Panc1 (cell line): ENCODE data around the gene PTPRK. TPM values are rescaled to one million over a fixed set of nuclear protein-coding genes. Genes with fewer than 3 reads are reported as not detected.

Source experiments
- ATAC-seq: fragments of 200-7000 bp; cut with Tn5 transposase; 2 replicates; pipeline ENCODE4 v1.9.1; 2020; ENCODE audit warnings: mild to moderate bottlenecking, moderate library complexity
- BruUV-seq: library from RNA; stranded (reverse); fragments of 400-500 nt; replicated peaks from 2 replicates; lab custom pipeline; 2021; lab: Mats Ljungman, UMichigan
- CTCF ChIA-PET: fragments of 300-600 bp; sonication (Branson Sonifier 250); formaldehyde crosslinking; loops from one replicate; lab custom pipeline; 2022; ENCODE audit warnings: antibody characterized with exemption; lab: Charles Lee
- POLR2A ChIA-PET: fragments of 300-600 bp; sonication (Branson Sonifier 250); formaldehyde crosslinking; loops from one replicate; lab custom pipeline; 2022; ENCODE audit warnings: antibody characterized with exemption; lab: Charles Lee
- DNase-seq: peaks from one replicate; pipeline ENCODE4 v3.0.0-alpha.2; 2010; ENCODE audit warnings: low read depth, low spot score
- H3K27ac ChIP-seq: 2 replicates; pipeline ENCODE4 v1.5.1; 2011; ENCODE audit warnings: mild to moderate bottlenecking, low read length, inconsistent platforms
- H3K27me3 ChIP-seq: fragments of 200-500 bp; sonication (Bioruptor generic); 2 replicates; pipeline ENCODE4 v1.6.0; 2014; ENCODE audit warnings: low read length, inconsistent platforms; ENCODE audit not compliant: control insufficient read depth, insufficient read depth
- H3K36me3 ChIP-seq: fragments of 200-500 bp; sonication (Bioruptor generic); 2 replicates; pipeline ENCODE4 v1.5.1; 2014; ENCODE audit warnings: inconsistent platforms, mild to moderate bottlenecking, low read length, moderate library complexity; ENCODE audit not compliant: control insufficient read depth, insufficient read depth
- H3K4me1 ChIP-seq: 2 replicates; pipeline ENCODE4 v1.5.1; 2011; ENCODE audit warnings: inconsistent platforms, mild to moderate bottlenecking, low read length, moderate library complexity; ENCODE audit not compliant: control insufficient read depth, insufficient read depth
- H3K4me3 ChIP-seq, 2 experiments: 2 replicates each; pipeline ENCODE4 v1.5.1; 2011 to 2012; ENCODE audit warnings: low read depth in 2 of 2, low read length in 2 of 2, mild to moderate bottlenecking in 2 of 2, inconsistent platforms in 1 of 2, moderate library complexity in 1 of 2
- H3K9me3 ChIP-seq: fragments of 200-500 bp; sonication (Bioruptor generic); 2 replicates; pipeline ENCODE4 v1.5.1; 2014; ENCODE audit warnings: low read depth, mild to moderate bottlenecking, inconsistent platforms, low read length, moderate library complexity; ENCODE audit not compliant: control insufficient read depth, insufficient read depth
- POLR2AphosphoS5 ChIP-seq: IDR thresholded peaks from 2 replicates; pipeline ENCODE4 v1.6.1; 2012; ENCODE audit warnings: mild to moderate bottlenecking, low read depth, low read length, moderate library complexity
- SIN3A ChIP-seq: IDR thresholded peaks from 2 replicates; pipeline ENCODE4 v1.6.1; 2012; ENCODE audit warnings: low read depth, mild to moderate bottlenecking, low read length, moderate library complexity, borderline replicate concordance; ENCODE audit not compliant: insufficient read depth
- TCF7L2 ChIP-seq: IDR thresholded peaks from 2 replicates; pipeline ENCODE4 v1.6.1; 2011; ENCODE audit warnings: mild to moderate bottlenecking, low read depth, low read length, inconsistent platforms
- in situ Hi-C: cut with HindIII; loops from 2 replicates; pipeline ENCODE4 v1.10.0; 2016; ENCODE audit warnings: low sequenced_read_pairs, low pct_unique_long_range_greater_than_20kb
- intact Hi-C: fragments of 100-400 bp; cut with micrococcal nuclease; formaldehyde crosslinking; loops from one replicate; pipeline ENCODE4 v1.10.0; 2022; ENCODE audit not compliant: unreplicated experiment
- total RNA-seq: library from RNA; stranded (reverse); gene quantifications from one replicate; pipeline ENCODE4 v1.2.1, GENCODE V29; 2021; ENCODE audit not compliant: unreplicated experiment
- TF ChIP-seq, protein P1 (sequence below), 2 experiments: IDR thresholded peaks; 2 replicates each; pipeline ENCODE4 v1.6.1; 2011 to 2012; ENCODE audit warnings: low read depth in 2 of 2, control low read depth in 1 of 2, low read length in 1 of 2, mild to moderate bottlenecking in 1 of 2, moderate library complexity in 1 of 2; ENCODE audit not compliant: insufficient read depth in 1 of 2
- TF ChIP-seq, protein P2 (sequence below): fragments of 450-650 bp; IDR thresholded peaks from 2 replicates; pipeline ENCODE4 v1.5.1; 2017; ENCODE audit warnings: mild to moderate bottlenecking

PTPRK gene
- total RNA-seq, 1 experiment from 2014 or later, result 61.8 TPM

DNA sequence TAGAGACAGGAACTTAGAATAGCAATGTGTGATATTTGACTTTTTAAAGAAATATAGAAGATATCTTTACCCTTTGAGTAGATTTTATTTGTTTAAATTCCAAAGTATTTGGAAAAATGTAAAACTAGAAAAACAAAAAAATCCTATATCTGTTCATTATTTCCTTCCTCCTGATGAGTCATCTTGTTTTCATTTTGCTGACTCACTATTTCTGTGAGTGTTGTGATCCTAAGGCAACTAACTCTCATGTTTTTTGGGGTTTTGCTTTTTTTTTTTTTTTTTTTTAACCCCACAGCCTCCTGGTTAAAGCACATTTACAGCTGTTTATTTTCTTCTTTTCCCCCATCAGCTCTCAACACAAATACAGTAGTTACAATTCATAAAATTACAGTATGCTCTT lies 581.7 kb downstream of the PTPRK start:
- H3K9me3 ChIP-seq, result no peaks in the 10 kb centered on the region
- H3K4me1 ChIP-seq, result no peaks in the 10 kb centered on the region
- DNase-seq, result no peak
- H3K27me3 ChIP-seq, result no peaks in the 10 kb centered on the region
- H3K36me3 ChIP-seq, result no peaks in the 10 kb centered on the region
- ChIA-PET POLR2A (no interaction called here), CTCF (no interaction called here)
- H3K4me3 ChIP-seq, result no peak overlapping the region
- TF ChIP-seq, protein P1, sequence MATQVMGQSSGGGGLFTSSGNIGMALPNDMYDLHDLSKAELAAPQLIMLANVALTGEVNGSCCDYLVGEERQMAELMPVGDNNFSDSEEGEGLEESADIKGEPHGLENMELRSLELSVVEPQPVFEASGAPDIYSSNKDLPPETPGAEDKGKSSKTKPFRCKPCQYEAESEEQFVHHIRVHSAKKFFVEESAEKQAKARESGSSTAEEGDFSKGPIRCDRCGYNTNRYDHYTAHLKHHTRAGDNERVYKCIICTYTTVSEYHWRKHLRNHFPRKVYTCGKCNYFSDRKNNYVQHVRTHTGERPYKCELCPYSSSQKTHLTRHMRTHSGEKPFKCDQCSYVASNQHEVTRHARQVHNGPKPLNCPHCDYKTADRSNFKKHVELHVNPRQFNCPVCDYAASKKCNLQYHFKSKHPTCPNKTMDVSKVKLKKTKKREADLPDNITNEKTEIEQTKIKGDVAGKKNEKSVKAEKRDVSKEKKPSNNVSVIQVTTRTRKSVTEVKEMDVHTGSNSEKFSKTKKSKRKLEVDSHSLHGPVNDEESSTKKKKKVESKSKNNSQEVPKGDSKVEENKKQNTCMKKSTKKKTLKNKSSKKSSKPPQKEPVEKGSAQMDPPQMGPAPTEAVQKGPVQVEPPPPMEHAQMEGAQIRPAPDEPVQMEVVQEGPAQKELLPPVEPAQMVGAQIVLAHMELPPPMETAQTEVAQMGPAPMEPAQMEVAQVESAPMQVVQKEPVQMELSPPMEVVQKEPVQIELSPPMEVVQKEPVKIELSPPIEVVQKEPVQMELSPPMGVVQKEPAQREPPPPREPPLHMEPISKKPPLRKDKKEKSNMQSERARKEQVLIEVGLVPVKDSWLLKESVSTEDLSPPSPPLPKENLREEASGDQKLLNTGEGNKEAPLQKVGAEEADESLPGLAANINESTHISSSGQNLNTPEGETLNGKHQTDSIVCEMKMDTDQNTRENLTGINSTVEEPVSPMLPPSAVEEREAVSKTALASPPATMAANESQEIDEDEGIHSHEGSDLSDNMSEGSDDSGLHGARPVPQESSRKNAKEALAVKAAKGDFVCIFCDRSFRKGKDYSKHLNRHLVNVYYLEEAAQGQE (IDR thresholded peaks at IDR 0.05; ENCODE audit: insufficient read depth in 1 of 2, low read depth in 2 of 2, low read length in 1 of 2), result no peak
- TF ChIP-seq SIN3A (no peak), POLR2AphosphoS5 (no peak), TCF7L2 (no peak)
- TF ChIP-seq, protein P2, sequence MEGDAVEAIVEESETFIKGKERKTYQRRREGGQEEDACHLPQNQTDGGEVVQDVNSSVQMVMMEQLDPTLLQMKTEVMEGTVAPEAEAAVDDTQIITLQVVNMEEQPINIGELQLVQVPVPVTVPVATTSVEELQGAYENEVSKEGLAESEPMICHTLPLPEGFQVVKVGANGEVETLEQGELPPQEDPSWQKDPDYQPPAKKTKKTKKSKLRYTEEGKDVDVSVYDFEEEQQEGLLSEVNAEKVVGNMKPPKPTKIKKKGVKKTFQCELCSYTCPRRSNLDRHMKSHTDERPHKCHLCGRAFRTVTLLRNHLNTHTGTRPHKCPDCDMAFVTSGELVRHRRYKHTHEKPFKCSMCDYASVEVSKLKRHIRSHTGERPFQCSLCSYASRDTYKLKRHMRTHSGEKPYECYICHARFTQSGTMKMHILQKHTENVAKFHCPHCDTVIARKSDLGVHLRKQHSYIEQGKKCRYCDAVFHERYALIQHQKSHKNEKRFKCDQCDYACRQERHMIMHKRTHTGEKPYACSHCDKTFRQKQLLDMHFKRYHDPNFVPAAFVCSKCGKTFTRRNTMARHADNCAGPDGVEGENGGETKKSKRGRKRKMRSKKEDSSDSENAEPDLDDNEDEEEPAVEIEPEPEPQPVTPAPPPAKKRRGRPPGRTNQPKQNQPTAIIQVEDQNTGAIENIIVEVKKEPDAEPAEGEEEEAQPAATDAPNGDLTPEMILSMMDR, result no peak
- in situ Hi-C loops (no loop called here), intact Hi-C loops (no loop called here)
- BruUV-seq, result no TSS peak
- H3K27ac ChIP-seq, result no peak overlapping the region
- ATAC-seq, result no peak

DNA sequence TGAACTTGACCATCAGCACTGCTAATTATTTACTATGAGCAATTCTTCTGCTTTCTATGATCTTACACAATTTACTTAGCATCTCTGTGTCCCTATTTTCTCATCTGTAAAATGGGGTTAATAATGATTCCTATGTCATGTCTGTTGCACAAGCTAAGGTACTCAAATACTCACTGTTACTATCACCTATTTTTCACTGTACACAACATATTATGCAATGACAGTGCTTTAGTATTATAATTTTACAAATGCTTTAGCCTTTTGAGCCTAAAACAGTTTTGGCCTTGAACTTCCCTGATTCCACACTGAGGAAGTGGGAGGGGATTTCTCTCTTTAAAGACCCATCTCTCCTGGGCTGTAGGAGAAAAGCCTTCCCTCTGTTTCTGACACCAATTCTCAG lies 582.7 kb downstream of the PTPRK start:
- DNase-seq (no peak), ATAC-seq (no peak)
- ChIA-PET CTCF (no interaction called here), POLR2A (no interaction called here)
- no peak overlapping the region for H3K4me3 ChIP-seq
- intact Hi-C loops, result no loop called here
- no peak overlapping the region for H3K27ac ChIP-seq
- BruUV-seq, result no TSS peak
- H3K9me3 ChIP-seq, result peaks cover 6% of the 10 kb centered on the region; the same call in 1 of the 2 replicates
- no peaks in the 10 kb centered on the region for H3K36me3 ChIP-seq
- TF ChIP-seq POLR2AphosphoS5 (no peak), SIN3A (no peak), TCF7L2 (no peak)
- TF ChIP-seq, protein P1 (IDR thresholded peaks at IDR 0.05; ENCODE audit: insufficient read depth in 1 of 2, low read depth in 2 of 2, low read length in 1 of 2), result no peak
- TF ChIP-seq, protein P2, result no peak
- H3K27me3 ChIP-seq, result no peaks in the 10 kb centered on the region
- no peaks in the 10 kb centered on the region for H3K4me1 ChIP-seq
- in situ Hi-C loops, result no loop called here
